ENCODE measurements around the gene HHAT. TPM values are rescaled to one million over a fixed set of nuclear protein-coding genes. Genes with fewer than 3 reads are reported as not detected.

The HHAT gene
- total and polyA plus RNA-seq, 2 of the 4 experiments (the other 2 are of a cell fraction): 1.7 to 2.5 TPM

GRCh38 chr1:210723646-210724045 lies 394.9 kb downstream of the HHAT start:
- no TSS peak for BruUV-seq (replicated peaks)
- Histone ChIP-seq H2BK120ac (ENCODE audit: low read depth, low read length) (no peak overlapping the region), H3K23ac (ENCODE audit: low read depth, low read length) (no peak overlapping the region), H4K91ac (ENCODE audit: insufficient read depth, low read depth, low read length) (no peak overlapping the region), H2BK15ac (ENCODE audit: low read depth, low read length) (no peak overlapping the region), H3K4me2 (ENCODE audit: low read depth, low read length) (no peak overlapping the region), H3K36me3 (ENCODE audit: control insufficient read depth, insufficient read depth, low read length) (no peaks in the 10 kb centered on the region), H3K14ac (replicated peaks; ENCODE audit: low read depth, low read length) (no peak overlapping the region), H2AFZ (replicated peaks; ENCODE audit: low read length, poor library complexity) (no peak overlapping the region), H4K5ac (ENCODE audit: low read depth, low read length) (no peak overlapping the region), H4K8ac (ENCODE audit: low read depth in 2 of 2, low read length in 2 of 2) (no peak overlapping the region), H3K27ac (ENCODE audit: insufficient read depth, low read length) (no peak overlapping the region), H2BK20ac (ENCODE audit: low read depth, low read length) (no peak overlapping the region), H2BK5ac (ENCODE audit: low read depth, low read length, poor library complexity, severe bottlenecking) (no peak overlapping the region), H3K79me1 (ENCODE audit: low read depth in 1 of 2, low read length in 2 of 2) (no peaks in the 10 kb centered on the region), H3K4me3 (ENCODE audit: insufficient read depth, low read depth, low read length) (no peak overlapping the region), H3K4ac (ENCODE audit: low read depth, low read length) (no peak overlapping the region), H3K9ac (ENCODE audit: low read depth, low read length) (no peak overlapping the region), H3K18ac (ENCODE audit: low read depth, low read length) (no peak overlapping the region), H3K9me1 (ENCODE audit: insufficient read depth, low read length) (no peaks in the 10 kb centered on the region), H2AK9ac (replicated peaks; ENCODE audit: low read depth, low read length, poor library complexity) (no peak overlapping the region), H2AK5ac (ENCODE audit: low read depth, low read length) (no peak overlapping the region), H3K4me1 (ENCODE audit: control insufficient read depth, insufficient read depth, low read length) (no peaks in the 10 kb centered on the region), H3K27me3 (ENCODE audit: control insufficient read depth, insufficient read depth, low read length) (no peaks in the 10 kb centered on the region), H3K9me3 (ENCODE audit: control insufficient read depth, insufficient read depth, low read length) (no peaks in the 10 kb centered on the region), H4K20me1 (ENCODE audit: insufficient read depth, low read length) (no peaks in the 10 kb centered on the region), H3K56ac (ENCODE audit: extremely low read depth, insufficient read depth, low read length) (no peak overlapping the region)
- ChIA-PET POLR2A (ENCODE audit: unreplicated experiment) (no interaction called here), CTCF (no interaction called here)
- intact Hi-C loops (cut with micrococcal nuclease) (no loop called here), in situ Hi-C loops (cut with MboI; ENCODE audit: low sequenced_read_pairs) (no loop called here), dilution Hi-C loops (cut with HindIII; ENCODE audit: low sequenced_read_pairs, unreplicated experiment) (no loop called here)
- DNase-seq: no peak
- ATAC-seq (ENCODE audit: low read depth): no peak
- no CpG with 5 or more reads among the region's 4 CpGs for WGBS, 2 experiments (ENCODE audit: extremely low coverage in 2 of 2, insufficient read length in 1 of 2)
- TF ChIP-seq RFX5 (IDR thresholded peaks at IDR 0.05; ENCODE audit: low read depth, low read length) (no peak), ELK1 (IDR thresholded peaks at IDR 0.05; ENCODE audit: borderline replicate concordance, low read depth, low read length) (no peak), CTCF (conservative IDR thresholded peaks at IDR 0.05; ENCODE audit: low read depth, low read length) (no peak), NFE2L2 (IDR thresholded peaks at IDR 0.05; ENCODE audit: low read depth, low read length) (no peak), POLR2A (IDR thresholded peaks at IDR 0.05; ENCODE audit: low read depth, low read length) (no peak), MAFK (IDR thresholded peaks at IDR 0.05; ENCODE audit: low read depth, low read length) (no peak)
